Measurements from ENCODE around the gene TCEA3. TPM values are rescaled to one million over a fixed set of nuclear protein-coding genes. Genes with fewer than 3 reads are reported as not detected.

TCEA3 gene
- total and polyA plus RNA-seq, 2 experiments from 2014 or later, result not detected

GRCh38 chr1:23421343-23421742 is 3.2 kb downstream of the TCEA3 start:
- Histone ChIP-seq H2AFZ (no peak overlapping the region), H3K4me2 (no peak overlapping the region), H3F3A (replicated peaks; ENCODE audit: low read depth) (0 out of 2 replicates have a peak, but pooled peaks cover 7% of the 10 kb centered on the region), H3K4me1 (ENCODE audit: insufficient read depth) (peaks cover 4% of the 10 kb centered on the region; the same call in 1 of the 2 replicates), H3K4me3 (no peak overlapping the region), H3K9me2 (ENCODE audit: insufficient read depth) (no peaks in the 10 kb centered on the region), H3K79me2 (replicated peaks; ENCODE audit: insufficient read depth) (no peaks in the 10 kb centered on the region), H4K20me1 (replicated peaks; ENCODE audit: insufficient read depth) (peaks cover 22% of the 10 kb centered on the region), H3K36me3 (ENCODE audit: insufficient read depth) (no peaks in the 10 kb centered on the region), H3K27me3 (ENCODE audit: insufficient read depth) (peaks cover 100% of the 10 kb centered on the region), H3K27ac (ENCODE audit: low read depth) (no peak overlapping the region)
- TF ChIP-seq EZH2phosphoT487 (IDR thresholded peaks at IDR 0.05; ENCODE audit: unreplicated experiment) (no peak), ZNF114 (CRISPR knock-in tag; IDR thresholded peaks at IDR 0.05) (no peak), STAT1 (IDR thresholded peaks at IDR 0.05; ENCODE audit: unreplicated experiment) (no peak), JUNB (IDR thresholded peaks at IDR 0.05; ENCODE audit: unreplicated experiment) (no peak), REST (IDR thresholded peaks at IDR 0.05; ENCODE audit: unreplicated experiment) (no peak), EZH2 (IDR thresholded peaks at IDR 0.05; ENCODE audit: low read depth, unreplicated experiment) (no peak)
- Mint-ChIP-seq H3K27ac (no peak overlapping the region), H3K4me1 (peaks cover 12% of the 10 kb centered on the region), H3K4me3 (no peak overlapping the region), H3K27me3 (ENCODE audit: insufficient read depth, low read depth, poor library complexity) (peaks cover 100% of the 10 kb centered on the region), H3K9me3 (no peaks in the 10 kb centered on the region), H3K36me3 (ENCODE audit: low read depth) (peaks cover 8% of the 10 kb centered on the region)
- no peak for DNase-seq (ENCODE audit: low spot score)
- ATAC-seq, result no peak

- peaks cover 12% of the 10 kb centered on the region for H3K4me1 Mint-ChIP-seq
- peaks cover 3% of the 10 kb centered on the region; the same call in 1 of the 3 replicates for H3K36me3 Mint-ChIP-seq (ENCODE audit: low read depth)
- H3K9me3 Mint-ChIP-seq, result no peaks in the 10 kb centered on the region
- Histone ChIP-seq H3K36me3 (ENCODE audit: insufficient read depth) (no peaks in the 10 kb centered on the region), H3K27me3 (ENCODE audit: insufficient read depth) (peaks cover 100% of the 10 kb centered on the region), H3K4me3 (no peak overlapping the region), H3K27ac (ENCODE audit: low read depth) (no peak overlapping the region), H2AFZ (no peak overlapping the region), H3K79me2 (replicated peaks; ENCODE audit: insufficient read depth) (no peaks in the 10 kb centered on the region), H3K9me2 (ENCODE audit: insufficient read depth) (no peaks in the 10 kb centered on the region), H3K4me1 (ENCODE audit: insufficient read depth) (peaks cover 4% of the 10 kb centered on the region; the same call in 1 of the 2 replicates), H3K4me2 (no peak overlapping the region), H4K20me1 (replicated peaks; ENCODE audit: insufficient read depth) (peaks cover 22% of the 10 kb centered on the region), H3F3A (replicated peaks; ENCODE audit: low read depth) (0 out of 2 replicates have a peak, but pooled peaks cover 7% of the 10 kb centered on the region)
- no peak for DNase-seq (ENCODE audit: low spot score)
- no peak overlapping the region for H3K27ac Mint-ChIP-seq
- H3K27me3 Mint-ChIP-seq (ENCODE audit: insufficient read depth, low read depth, poor library complexity), result peaks cover 100% of the 10 kb centered on the region
- no peak overlapping the region for H3K4me3 Mint-ChIP-seq
- no peak for ATAC-seq
- TF ChIP-seq ZNF331 (CRISPR knock-in tag; IDR thresholded peaks at IDR 0.05; ENCODE audit: low read depth), result no peak
- TF ChIP-seq REST (IDR thresholded peaks at IDR 0.05; ENCODE audit: unreplicated experiment), result no peak
- no peak for TF ChIP-seq ZNF462 (CRISPR knock-in tag; IDR thresholded peaks at IDR 0.05)
- TF ChIP-seq ZNF114 (CRISPR knock-in tag; IDR thresholded peaks at IDR 0.05), result no peak
- no peak for TF ChIP-seq POLR2AphosphoS5 (IDR thresholded peaks at IDR 0.05; ENCODE audit: low read depth)
Measured at GRCh38 chr1:23420778-23421177, 3.8 kb downstream of the TCEA3 start.
